ENCODE results near the gene NRCAM.

NRCAM gene

DNA sequence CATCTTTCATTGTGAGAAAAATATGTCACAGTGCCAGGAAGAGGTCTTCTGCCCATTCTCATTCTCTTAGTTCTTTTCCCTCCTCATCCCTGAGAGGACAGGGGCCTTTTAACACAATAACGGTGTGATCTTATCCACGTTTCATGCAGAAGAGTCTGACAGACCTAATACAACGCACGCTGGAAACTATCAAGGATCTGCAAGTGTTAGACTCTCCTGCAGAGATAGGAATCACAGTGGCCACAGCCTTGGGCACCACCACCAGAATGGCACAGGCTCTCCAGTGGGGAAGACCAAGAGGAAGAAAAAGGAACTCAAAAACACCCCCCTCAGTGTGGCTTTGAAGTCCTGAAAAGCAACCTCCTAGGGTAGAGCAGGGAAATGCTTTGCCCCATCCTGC lies 253.5 kb downstream of the NRCAM start:
- CTCF ChIA-PET = interaction anchor here (0.6 kb wide), 1 partner anchor 25 kb away, joined by 4 read pairs; no protein-coding TSS in a partner anchor
- DNase-seq (ENCODE audit: extremely low spot score) = no peak
- POLR2A ChIA-PET = no interaction called here
- TF ChIP-seq FOXK2 (IDR thresholded peaks at IDR 0.05) (no peak), FOXM1 (IDR thresholded peaks at IDR 0.05; ENCODE audit: borderline replicate concordance) (no peak), ARNT (IDR thresholded peaks at IDR 0.05) (no peak), HDGF (IDR thresholded peaks at IDR 0.05; ENCODE audit: borderline replicate concordance) (no peak), SUZ12 (IDR thresholded peaks at IDR 0.05) (no peak), NFRKB (IDR thresholded peaks at IDR 0.05) (no peak), BHLHE40 (IDR thresholded peaks at IDR 0.05; ENCODE audit: borderline replicate concordance) (no peak), ELF4 (IDR thresholded peaks at IDR 0.05) (no peak), TARDBP (IDR thresholded peaks at IDR 0.05) (no peak), FOXA1 (IDR thresholded peaks at IDR 0.05) (no peak), SP1 (IDR thresholded peaks at IDR 0.05) (no peak), CTBP1 (IDR thresholded peaks at IDR 0.05; ENCODE audit: borderline replicate concordance) (no peak), ZNF384 (IDR thresholded peaks at IDR 0.05) (no peak), LEF1 (IDR thresholded peaks at IDR 0.05; ENCODE audit: borderline replicate concordance) (no peak), L3MBTL2 (conservative IDR thresholded peaks at IDR 0.05) (no peak)
- TF ChIP-seq, protein P1, sequence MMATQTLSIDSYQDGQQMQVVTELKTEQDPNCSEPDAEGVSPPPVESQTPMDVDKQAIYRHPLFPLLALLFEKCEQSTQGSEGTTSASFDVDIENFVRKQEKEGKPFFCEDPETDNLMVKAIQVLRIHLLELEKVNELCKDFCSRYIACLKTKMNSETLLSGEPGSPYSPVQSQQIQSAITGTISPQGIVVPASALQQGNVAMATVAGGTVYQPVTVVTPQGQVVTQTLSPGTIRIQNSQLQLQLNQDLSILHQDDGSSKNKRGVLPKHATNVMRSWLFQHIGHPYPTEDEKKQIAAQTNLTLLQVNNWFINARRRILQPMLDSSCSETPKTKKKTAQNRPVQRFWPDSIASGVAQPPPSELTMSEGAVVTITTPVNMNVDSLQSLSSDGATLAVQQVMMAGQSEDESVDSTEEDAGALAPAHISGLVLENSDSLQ (IDR thresholded peaks at IDR 0.05) = no peak

DNA sequence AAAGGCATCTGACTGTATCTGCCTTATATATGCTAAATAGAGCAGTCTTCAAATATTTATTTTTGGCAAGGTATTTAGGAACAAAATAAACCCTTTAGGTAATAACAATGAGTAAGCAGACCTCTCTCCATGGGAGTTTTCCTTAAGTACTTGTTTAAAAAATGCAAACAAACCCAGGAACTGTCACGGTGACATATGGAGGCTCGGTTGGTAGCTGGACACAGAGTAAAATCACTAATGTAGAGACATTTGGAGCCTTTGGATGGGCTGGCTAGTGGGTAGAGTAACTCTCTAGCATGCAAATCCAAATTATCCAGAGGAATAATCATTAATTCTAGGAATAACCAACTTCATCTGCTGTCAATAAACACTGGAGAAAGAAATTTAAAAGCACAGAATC lies 254.5 kb downstream of the NRCAM start:
- ChIA-PET POLR2A (no interaction called here), CTCF (no interaction called here)
- DNase-seq (ENCODE audit: extremely low spot score) = no peak
- no peak for TF ChIP-seq FOXK2 (IDR thresholded peaks at IDR 0.05)
- no peak for TF ChIP-seq NFRKB (IDR thresholded peaks at IDR 0.05)
- no peak for TF ChIP-seq BHLHE40 (IDR thresholded peaks at IDR 0.05; ENCODE audit: borderline replicate concordance)
- no peak for TF ChIP-seq FOXM1 (IDR thresholded peaks at IDR 0.05; ENCODE audit: borderline replicate concordance)
- no peak for TF ChIP-seq LEF1 (IDR thresholded peaks at IDR 0.05; ENCODE audit: borderline replicate concordance)
- no peak for TF ChIP-seq CTBP1 (IDR thresholded peaks at IDR 0.05; ENCODE audit: borderline replicate concordance)
- TF ChIP-seq, protein P1 (IDR thresholded peaks at IDR 0.05) = no peak
- TF ChIP-seq TARDBP (IDR thresholded peaks at IDR 0.05) = no peak
- TF ChIP-seq SP1 (IDR thresholded peaks at IDR 0.05) = no peak
- no peak for TF ChIP-seq L3MBTL2 (conservative IDR thresholded peaks at IDR 0.05)
- no peak for TF ChIP-seq SUZ12 (IDR thresholded peaks at IDR 0.05)
- no peak for TF ChIP-seq ZNF384 (IDR thresholded peaks at IDR 0.05)
- TF ChIP-seq ARNT (IDR thresholded peaks at IDR 0.05) = no peak
- TF ChIP-seq FOXA1 (IDR thresholded peaks at IDR 0.05) = no peak
- TF ChIP-seq ELF4 (IDR thresholded peaks at IDR 0.05) = no peak

DNA sequence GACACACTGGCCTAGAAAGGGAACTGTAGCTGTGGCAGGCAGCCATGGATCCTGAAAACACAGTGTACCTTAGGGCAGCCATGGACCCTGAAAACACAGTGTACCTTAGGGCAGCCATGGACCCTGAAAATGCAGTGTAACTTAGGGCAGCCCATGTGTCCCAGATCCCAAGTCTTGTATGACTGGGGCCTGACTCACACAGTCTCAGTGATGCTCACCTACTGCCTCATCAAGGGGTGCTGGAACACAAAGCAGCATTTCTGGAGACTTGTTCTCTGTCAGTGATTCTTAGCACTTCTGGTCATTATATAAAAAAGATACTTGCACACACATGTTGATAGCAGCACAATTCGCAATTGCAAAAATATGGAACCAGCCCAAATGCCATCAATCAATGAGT lies 255.9 kb downstream of the NRCAM start:
- no peak for DNase-seq (ENCODE audit: extremely low spot score)
- CTCF ChIA-PET = no interaction called here
- TF ChIP-seq, protein P1 (IDR thresholded peaks at IDR 0.05) = no peak
- TF ChIP-seq SP1 (IDR thresholded peaks at IDR 0.05) = no peak
- no peak for TF ChIP-seq ARNT (IDR thresholded peaks at IDR 0.05)
- TF ChIP-seq L3MBTL2 (conservative IDR thresholded peaks at IDR 0.05) = no peak
- TF ChIP-seq BHLHE40 (IDR thresholded peaks at IDR 0.05; ENCODE audit: borderline replicate concordance) = no peak
- TF ChIP-seq FOXA1 (IDR thresholded peaks at IDR 0.05) = no peak
- no peak for TF ChIP-seq FOXK2 (IDR thresholded peaks at IDR 0.05)
- POLR2A ChIA-PET = no interaction called here

DNA sequence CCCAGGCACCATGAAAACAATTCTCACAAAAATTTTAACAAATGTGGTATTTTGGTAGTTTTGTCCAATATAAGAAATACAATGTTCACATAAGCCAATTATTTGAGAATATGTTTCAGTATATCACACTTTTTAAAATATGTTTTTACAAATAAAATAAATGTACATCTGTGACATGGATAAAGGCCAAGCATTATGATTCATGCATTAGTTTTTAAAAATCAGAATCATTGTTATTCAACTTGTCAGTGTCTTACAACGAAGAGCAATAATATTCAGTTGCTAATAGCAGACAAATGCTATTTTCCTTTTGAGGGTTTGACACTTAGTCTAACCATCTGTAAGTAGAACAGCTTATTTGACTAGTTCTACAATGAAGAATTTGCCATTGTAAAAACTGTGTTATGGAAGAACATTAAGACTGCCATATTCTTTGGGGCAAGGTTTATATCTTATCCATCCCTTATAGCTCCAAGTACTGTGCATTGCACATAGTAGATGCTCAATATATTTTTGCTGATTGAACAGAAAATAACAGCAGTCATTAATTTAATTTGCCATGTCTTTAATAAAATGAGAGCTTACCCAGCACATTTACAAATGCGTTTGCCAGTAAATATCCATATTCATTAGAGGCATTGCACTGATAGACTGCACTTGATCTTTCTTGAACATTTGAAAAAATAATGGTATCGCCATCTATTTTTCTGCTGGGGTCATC lies 258.7 kb downstream of the NRCAM start:
- CTCF ChIA-PET = no interaction called here
- TF ChIP-seq ZNF384 (IDR thresholded peaks at IDR 0.05) = no peak
- no peak for TF ChIP-seq FOXA1 (IDR thresholded peaks at IDR 0.05)
- TF ChIP-seq SUZ12 (IDR thresholded peaks at IDR 0.05) = no peak
- TF ChIP-seq FOXK2 (IDR thresholded peaks at IDR 0.05) = no peak
- no peak for TF ChIP-seq HDGF (IDR thresholded peaks at IDR 0.05; ENCODE audit: borderline replicate concordance)
- TF ChIP-seq LEF1 (IDR thresholded peaks at IDR 0.05; ENCODE audit: borderline replicate concordance) = no peak
- TF ChIP-seq CTBP1 (IDR thresholded peaks at IDR 0.05; ENCODE audit: borderline replicate concordance) = no peak
- no peak for TF ChIP-seq ARNT (IDR thresholded peaks at IDR 0.05)
- TF ChIP-seq, protein P1 (IDR thresholded peaks at IDR 0.05) = no peak
- no peak for TF ChIP-seq FOXM1 (IDR thresholded peaks at IDR 0.05; ENCODE audit: borderline replicate concordance)
- no peak for TF ChIP-seq L3MBTL2 (conservative IDR thresholded peaks at IDR 0.05)
- no peak for TF ChIP-seq SP1 (IDR thresholded peaks at IDR 0.05)
- TF ChIP-seq TARDBP (IDR thresholded peaks at IDR 0.05) = no peak
- no peak for DNase-seq (ENCODE audit: extremely low spot score)
- POLR2A ChIA-PET = no interaction called here

DNA sequence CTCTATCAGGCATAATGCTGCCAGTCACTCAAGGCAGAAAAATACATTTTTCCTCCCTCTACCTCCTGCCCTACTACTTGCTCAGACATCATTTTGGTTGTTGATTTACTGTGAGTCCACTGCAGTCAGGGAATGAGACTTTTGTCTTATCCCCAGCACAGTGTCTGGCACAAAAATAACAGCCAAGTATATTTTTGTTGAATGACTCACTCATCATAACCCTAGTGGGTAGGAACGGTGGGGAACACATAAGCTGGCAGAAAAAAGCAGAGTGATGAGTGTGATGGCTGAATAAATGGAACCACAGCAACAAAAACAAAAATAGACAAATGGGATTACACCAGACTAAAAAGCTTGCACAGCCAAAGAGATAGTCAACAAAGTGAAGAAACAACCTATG lies 260.2 kb downstream of the NRCAM start:
- no peak for DNase-seq (ENCODE audit: extremely low spot score)
- POLR2A ChIA-PET = no interaction called here
- TF ChIP-seq ZNF384 (IDR thresholded peaks at IDR 0.05) (no peak), L3MBTL2 (conservative IDR thresholded peaks at IDR 0.05) (no peak), LEF1 (IDR thresholded peaks at IDR 0.05; ENCODE audit: borderline replicate concordance) (no peak), SP1 (IDR thresholded peaks at IDR 0.05) (no peak), SUZ12 (IDR thresholded peaks at IDR 0.05) (no peak), TARDBP (IDR thresholded peaks at IDR 0.05) (no peak), FOXM1 (IDR thresholded peaks at IDR 0.05; ENCODE audit: borderline replicate concordance) (no peak), FOXK2 (IDR thresholded peaks at IDR 0.05) (no peak), CTBP1 (IDR thresholded peaks at IDR 0.05; ENCODE audit: borderline replicate concordance) (no peak)
- TF ChIP-seq, protein P1 (IDR thresholded peaks at IDR 0.05) = no peak
- CTCF ChIA-PET = interaction anchor here (0.6 kb wide), 1 partner anchor 31 kb away, joined by 3 read pairs; no protein-coding TSS in a partner anchor
